ENCODE data around the gene SYAP1.

Gene SYAP1

GRCh38 chrX:16719334-16720084 is at the start of gene SYAP1:
SYAP1 (plus strand) TSS chrX:16719612; CDS start chrX:16719725, 113 bp downstream.
- peaks cover 2% of the 10 kb centered on the region for H3K36me3 Mint-ChIP-seq
- H3K27ac Mint-ChIP-seq, result peak within 1 kb of the TSS; percentile 96
- no peaks in the 10 kb centered on the region for H3K9me3 Mint-ChIP-seq
- H3K4me1 Mint-ChIP-seq, result peaks cover 40% of the 10 kb centered on the region
- no peaks in the 10 kb centered on the region for H3K27me3 Mint-ChIP-seq
- peak within 1 kb of the TSS; percentile 93 for H3K4me3 Mint-ChIP-seq

- Mint-ChIP-seq H3K9me3 (no peaks in the 10 kb centered on the region), H3K27ac (no peak overlapping the region), H3K27me3 (no peaks in the 10 kb centered on the region), H3K4me3 (no peak overlapping the region), H3K36me3 (no peaks in the 10 kb centered on the region), H3K4me1 (no peaks in the 10 kb centered on the region)
Observed at GRCh38 chrX:16671005-16671404, 48.4 kb upstream of the SYAP1 start.

- Mint-ChIP-seq H3K27me3 (no peaks in the 10 kb centered on the region), H3K27ac (no peak overlapping the region), H3K4me1 (no peaks in the 10 kb centered on the region), H3K4me3 (no peak overlapping the region), H3K36me3 (no peaks in the 10 kb centered on the region), H3K9me3 (no peaks in the 10 kb centered on the region)
Observed at GRCh38 chrX:16678689-16679088, 40.7 kb upstream of the SYAP1 start.

- H3K4me1 Mint-ChIP-seq, result no peaks in the 10 kb centered on the region
- H3K36me3 Mint-ChIP-seq, result no peaks in the 10 kb centered on the region
- no peak overlapping the region for H3K27ac Mint-ChIP-seq
- no peak overlapping the region for H3K4me3 Mint-ChIP-seq
- H3K9me3 Mint-ChIP-seq, result no peaks in the 10 kb centered on the region
- H3K27me3 Mint-ChIP-seq, result no peaks in the 10 kb centered on the region
Observed at GRCh38 chrX:16683007-16683664, 36.3 kb upstream of the SYAP1 start.

GRCh38 chrX:16687514-16687913 is 31.9 kb upstream of the SYAP1 start:
- H3K27me3 Mint-ChIP-seq, result no peaks in the 10 kb centered on the region
- H3K27ac Mint-ChIP-seq, result no peak overlapping the region
- no peaks in the 10 kb centered on the region for H3K4me1 Mint-ChIP-seq
- H3K36me3 Mint-ChIP-seq, result peaks cover 2% of the 10 kb centered on the region
- H3K4me3 Mint-ChIP-seq, result no peak overlapping the region
- H3K9me3 Mint-ChIP-seq, result no peaks in the 10 kb centered on the region

- Mint-ChIP-seq H3K9me3 (no peaks in the 10 kb centered on the region), H3K4me1 (peaks cover 4% of the 10 kb centered on the region), H3K27me3 (no peaks in the 10 kb centered on the region), H3K36me3 (peaks cover 2% of the 10 kb centered on the region), H3K4me3 (no peak overlapping the region), H3K27ac (no peak overlapping the region)
Observed at GRCh38 chrX:16695079-16695676, 24.2 kb upstream of the SYAP1 start.

GRCh38 chrX:16696956-16697355 is 22.5 kb upstream of the SYAP1 start:
- Mint-ChIP-seq H3K27me3 (no peaks in the 10 kb centered on the region), H3K36me3 (no peaks in the 10 kb centered on the region), H3K4me3 (no peak overlapping the region), H3K9me3 (no peaks in the 10 kb centered on the region), H3K27ac (no peak overlapping the region), H3K4me1 (peaks cover 4% of the 10 kb centered on the region)

GRCh38 chrX:16699389-16699788 is 20.0 kb upstream of the SYAP1 start:
- Mint-ChIP-seq H3K9me3 (no peaks in the 10 kb centered on the region), H3K4me3 (no peak overlapping the region), H3K36me3 (no peaks in the 10 kb centered on the region), H3K4me1 (peaks cover 4% of the 10 kb centered on the region), H3K27me3 (no peaks in the 10 kb centered on the region), H3K27ac (no peak overlapping the region)

- no peaks in the 10 kb centered on the region for H3K36me3 Mint-ChIP-seq
- H3K9me3 Mint-ChIP-seq, result no peaks in the 10 kb centered on the region
- H3K4me1 Mint-ChIP-seq, result peaks cover 4% of the 10 kb centered on the region
- no peak overlapping the region for H3K4me3 Mint-ChIP-seq
- H3K27ac Mint-ChIP-seq, result no peak overlapping the region
- H3K27me3 Mint-ChIP-seq, result no peaks in the 10 kb centered on the region
Observed at GRCh38 chrX:16700734-16701133, 18.7 kb upstream of the SYAP1 start.

GRCh38 chrX:16702700-16703599 is 16.5 kb upstream of the SYAP1 start:
- no peak overlapping the region for H3K4me3 Mint-ChIP-seq
- no peaks in the 10 kb centered on the region for H3K4me1 Mint-ChIP-seq
- H3K36me3 Mint-ChIP-seq, result no peaks in the 10 kb centered on the region
- no peaks in the 10 kb centered on the region for H3K9me3 Mint-ChIP-seq
- no peaks in the 10 kb centered on the region for H3K27me3 Mint-ChIP-seq
- H3K27ac Mint-ChIP-seq, result no peak overlapping the region

GRCh38 chrX:16705370-16705769 is 14.0 kb upstream of the SYAP1 start:
- Mint-ChIP-seq H3K4me3 (no peak overlapping the region), H3K9me3 (no peaks in the 10 kb centered on the region), H3K27ac (no peak overlapping the region), H3K36me3 (no peaks in the 10 kb centered on the region), H3K27me3 (no peaks in the 10 kb centered on the region), H3K4me1 (no peaks in the 10 kb centered on the region)

- H3K36me3 Mint-ChIP-seq, result no peaks in the 10 kb centered on the region
- H3K4me3 Mint-ChIP-seq, result no peak overlapping the region
- no peaks in the 10 kb centered on the region for H3K27me3 Mint-ChIP-seq
- H3K9me3 Mint-ChIP-seq, result no peaks in the 10 kb centered on the region
- H3K4me1 Mint-ChIP-seq, result peaks cover 14% of the 10 kb centered on the region
- H3K27ac Mint-ChIP-seq, result no peak overlapping the region
Observed at GRCh38 chrX:16708016-16708415, 11.4 kb upstream of the SYAP1 start.

GRCh38 chrX:16711219-16711811 is 8.1 kb upstream of the SYAP1 start:
- Mint-ChIP-seq H3K36me3 (no peaks in the 10 kb centered on the region), H3K4me3 (peak overlapping the region; percentile 84), H3K27me3 (no peaks in the 10 kb centered on the region), H3K27ac (peak overlapping the region; percentile 88), H3K9me3 (no peaks in the 10 kb centered on the region), H3K4me1 (peaks cover 14% of the 10 kb centered on the region)

GRCh38 chrX:16711893-16712547 is 7.4 kb upstream of the SYAP1 start:
- peaks cover 14% of the 10 kb centered on the region for H3K4me1 Mint-ChIP-seq
- no peaks in the 10 kb centered on the region for H3K36me3 Mint-ChIP-seq
- H3K9me3 Mint-ChIP-seq, result no peaks in the 10 kb centered on the region
- H3K27ac Mint-ChIP-seq, result peak overlapping the region; percentile 68
- H3K4me3 Mint-ChIP-seq, result peak overlapping the region; percentile 88
- no peaks in the 10 kb centered on the region for H3K27me3 Mint-ChIP-seq

Data from activated naive CD4-positive, alpha-beta T cell treated with anti-CD3 and anti-CD28 coated beads, Interleukin-2, amount 50 U/mL, for 24 hours (primary cell).